Stimulated activated CD4-positive, alpha-beta T cell treated with anti-CD3 and anti-CD28 coated beads, Interleukin-4, amount 100 ng/mL, for 48 hours (primary cell): ENCODE data around the gene TTC39B.

Source experiments
- DNase-seq, 2 donors: peaks; one replicate each; pipeline ENCODE4 v3.0.0-alpha.2; 2020; ENCODE audit warnings: low read depth in 2 of 2

The TTC39B gene

DNA sequence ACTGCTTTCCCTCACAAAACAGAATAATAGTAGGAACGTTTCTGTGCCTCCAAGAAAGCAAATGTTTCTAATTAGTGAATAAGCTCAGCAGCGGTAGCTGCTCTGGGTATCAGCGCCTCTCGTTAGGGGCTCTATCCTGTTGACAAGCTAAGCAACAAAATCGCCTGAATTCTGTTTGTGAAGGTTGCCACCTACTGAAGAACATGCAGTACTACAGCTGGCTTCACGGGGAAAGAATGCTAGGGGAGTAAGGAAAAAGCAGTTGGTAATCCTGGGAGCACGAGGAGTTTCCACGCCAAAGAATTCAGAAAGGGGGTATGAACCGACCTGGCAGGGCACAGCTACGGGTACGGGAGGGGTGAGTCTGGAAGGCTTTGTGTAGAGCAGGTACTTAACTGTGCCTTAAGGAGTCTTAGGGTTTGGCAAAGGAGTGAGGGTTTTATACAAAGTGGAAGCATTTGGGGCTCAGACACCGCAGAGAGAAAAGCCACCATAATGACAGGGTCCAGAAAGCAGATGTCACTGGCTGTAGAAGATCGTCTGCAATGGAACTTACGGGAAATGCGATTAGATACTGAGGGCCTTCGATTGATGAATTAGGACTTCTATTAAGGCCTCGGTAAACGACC is 171.7 kb downstream of the TTC39B start:
- peak in 1 of 2 donors; percentile 10 for DNase-seq

DNA sequence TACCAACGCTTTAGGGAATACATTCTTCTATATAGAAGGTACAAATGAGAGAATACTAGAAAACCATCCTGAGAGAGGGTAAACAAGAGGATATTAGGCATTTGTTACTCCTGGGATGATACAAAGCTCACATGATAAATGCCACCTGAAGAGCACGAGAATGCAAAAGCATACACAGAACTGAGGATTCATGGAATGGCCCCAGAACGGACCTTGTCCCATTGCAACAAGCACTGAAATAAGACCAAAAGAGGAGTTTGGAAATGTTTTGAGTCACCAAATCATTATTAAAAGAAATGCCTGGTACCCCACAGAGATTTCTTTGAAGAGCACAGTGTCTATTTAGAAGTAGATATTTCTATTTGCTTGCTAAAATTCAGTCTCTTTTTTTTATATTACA is 173.5 kb downstream of the TTC39B start:
- no peak for DNase-seq

DNA sequence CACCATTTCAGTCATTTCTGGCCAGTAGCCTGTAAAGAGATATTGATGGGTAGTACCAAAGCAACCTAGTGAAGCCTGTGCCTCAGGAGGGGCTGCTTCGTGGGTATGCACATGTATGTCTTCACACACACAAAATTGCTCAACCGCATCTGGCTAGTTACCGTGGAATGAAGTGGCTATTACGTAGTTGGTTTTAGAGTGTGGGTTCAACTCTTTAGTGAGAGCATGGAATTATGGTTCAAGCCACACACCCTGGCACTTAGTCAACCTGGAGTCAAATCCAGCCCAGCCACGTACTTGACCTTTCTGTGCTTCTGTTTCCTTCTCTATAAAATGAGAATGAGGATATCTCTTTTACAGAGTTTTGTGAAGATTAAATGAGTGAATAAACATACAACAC is 174.9 kb downstream of the TTC39B start:
- DNase-seq, result no peak

DNA sequence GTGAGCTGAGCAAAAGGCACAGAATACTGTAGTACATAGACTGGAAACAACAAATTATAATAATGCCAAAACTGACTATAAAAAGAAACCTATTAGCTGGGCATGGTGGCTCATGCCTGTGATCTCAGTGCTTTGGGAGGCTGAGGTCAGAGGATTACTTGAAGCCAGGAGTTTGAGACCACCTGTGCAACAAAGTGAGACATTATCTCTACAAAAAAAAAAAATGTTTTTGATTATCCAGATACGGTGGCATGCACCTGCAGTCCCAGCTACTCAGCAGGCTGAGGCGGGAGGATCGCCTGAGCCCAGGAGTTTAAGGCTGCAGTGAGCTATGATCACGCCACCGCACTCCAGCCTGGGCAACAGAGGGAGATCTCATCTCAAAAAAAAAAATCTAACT is 175.9 kb downstream of the TTC39B start:
- no peak for DNase-seq

DNA sequence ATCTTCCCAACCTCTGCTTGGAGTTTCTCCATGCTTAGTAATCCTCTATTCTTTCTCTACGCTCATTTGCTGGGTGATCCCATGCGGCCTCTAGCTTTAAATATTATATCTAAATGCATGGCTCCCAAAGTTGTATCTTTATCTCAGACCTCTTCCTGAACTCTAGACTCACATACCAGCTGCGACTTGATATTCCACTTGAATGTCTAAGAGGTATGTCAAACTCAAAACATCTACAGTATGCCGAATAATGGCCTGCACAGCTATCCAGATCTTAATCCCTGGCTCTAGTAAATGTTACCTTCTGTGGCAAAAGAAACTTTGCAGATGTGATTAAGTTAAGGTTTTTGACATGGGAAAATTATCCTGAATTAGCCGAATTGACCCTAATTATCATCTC is 179.2 kb downstream of the TTC39B start:
- DNase-seq, result no peak

DNA sequence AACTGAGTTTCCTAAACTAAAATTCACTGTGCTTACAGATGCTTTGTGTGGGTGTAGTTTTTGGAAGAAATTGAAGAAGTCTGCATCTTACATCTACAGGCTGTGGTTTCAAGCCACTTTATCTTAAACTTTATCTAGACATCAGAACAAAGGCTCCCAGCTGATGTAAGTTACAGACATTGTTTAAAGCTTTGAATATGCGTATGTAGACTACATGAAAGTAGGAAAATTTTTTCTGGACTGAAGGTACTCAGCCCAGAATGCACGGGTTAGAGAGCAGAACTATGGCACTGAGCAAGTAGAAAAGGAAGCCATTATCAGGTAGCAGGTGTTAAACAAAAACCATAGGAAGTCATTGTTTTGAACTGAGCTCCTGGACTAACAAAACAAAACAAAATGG is 185.4 kb downstream of the TTC39B start:
- no peak for DNase-seq

DNA sequence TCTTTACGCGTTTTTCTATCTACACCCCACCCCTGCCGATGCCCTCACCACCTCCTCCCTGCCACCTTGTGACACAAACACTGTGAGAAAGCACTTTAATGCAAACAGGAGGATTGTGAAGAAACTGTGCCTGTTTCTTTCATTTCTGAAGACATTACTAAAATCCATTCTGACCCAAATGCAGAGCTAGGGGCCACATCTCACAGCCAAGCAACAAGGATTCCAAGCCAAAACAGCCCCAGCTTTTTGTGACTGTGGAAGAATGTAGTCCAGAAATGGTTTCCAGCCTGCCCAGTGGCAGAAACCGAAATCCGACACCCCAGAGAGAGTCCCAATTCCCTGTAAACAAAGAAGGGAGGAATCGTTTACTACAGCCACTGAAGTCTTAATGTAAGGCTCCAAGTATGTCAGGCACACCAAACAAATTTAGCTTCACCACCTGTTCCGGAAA is 190.9 kb downstream of the TTC39B start:
- no peak for DNase-seq

DNA sequence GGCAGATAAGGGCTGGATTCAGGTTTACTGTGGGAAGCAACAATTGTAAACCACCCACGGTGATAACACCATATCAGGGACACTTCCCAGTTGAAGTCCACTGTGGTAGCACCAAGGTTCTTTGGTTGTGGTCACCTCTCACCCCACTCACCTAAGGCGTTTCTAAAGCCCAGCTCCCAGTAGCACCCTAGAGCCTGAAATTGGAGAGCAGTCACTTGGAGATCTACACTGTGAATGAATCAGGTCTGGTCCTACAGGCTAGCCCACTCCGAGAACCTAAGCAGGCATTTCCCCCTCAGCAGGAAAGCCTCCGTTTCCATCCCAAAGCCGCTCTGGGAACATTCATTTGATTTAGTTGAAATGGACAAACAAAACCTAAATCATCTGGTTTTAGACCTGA is 191.3 kb downstream of the TTC39B start:
- DNase-seq, result no peak

DNA sequence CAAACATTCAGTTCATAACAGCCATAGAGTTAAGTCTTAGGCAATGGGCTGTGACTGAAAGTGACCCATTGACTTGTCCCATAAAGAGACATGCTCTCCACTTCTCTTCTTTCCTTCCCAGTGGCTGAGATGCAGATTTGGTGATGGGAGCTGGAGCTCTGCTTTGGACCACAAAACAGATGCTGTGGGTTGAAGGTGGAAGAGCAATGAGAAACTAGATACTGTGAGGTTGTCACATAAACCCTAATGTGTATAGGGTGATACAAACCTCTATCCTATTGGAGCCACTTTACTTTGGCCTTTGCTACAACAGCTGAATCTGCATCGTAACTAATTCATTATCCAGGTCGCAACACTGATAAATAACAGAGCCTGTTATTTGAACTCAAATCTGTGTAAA is 192.0 kb downstream of the TTC39B start:
- DNase-seq, result no peak
